Nephron (organoid): ENCODE measurements around the gene CDH5.

Source experiments
- H3K27ac Mint-ChIP-seq, 3 experiments: 2 replicates each; pipeline ENCODE4 v1.8.0; 2020; ENCODE audit warnings: mixed read lengths in 3 of 3, mild to moderate bottlenecking in 2 of 3, moderate library complexity in 1 of 3
- H3K27me3 Mint-ChIP-seq: 2 replicates; pipeline ENCODE4 v1.8.0; 2021; ENCODE audit warnings: low read depth, mild to moderate bottlenecking, moderate library complexity, mixed read lengths
- H3K36me3 Mint-ChIP-seq: 2 replicates; pipeline ENCODE4 v1.8.0; 2020; ENCODE audit warnings: low read depth, mixed read lengths
- H3K4me1 Mint-ChIP-seq: 2 replicates; pipeline ENCODE4 v1.8.0; 2020; ENCODE audit warnings: mixed read lengths
- H3K4me3 Mint-ChIP-seq, 3 experiments: 2 replicates each; pipeline ENCODE4 v1.8.0; 2020; ENCODE audit warnings: mild to moderate bottlenecking in 3 of 3, mixed read lengths in 3 of 3, moderate library complexity in 2 of 3
- H3K9me3 Mint-ChIP-seq: 2 replicates; pipeline ENCODE4 v1.8.0; 2020; ENCODE audit warnings: mixed read lengths
- CTCF ChIP-seq, 3 experiments: fragments of 200-600 bp; sonication (generic); IDR thresholded peaks; one replicate each; pipeline ENCODE4 v1.5.0; 2021; ENCODE audit warnings: antibody characterized with exemption in 3 of 3; ENCODE audit not compliant: unreplicated experiment in 3 of 3

CDH5 gene

GRCh38 chr16:66403531-66404145 lies 37.1 kb downstream of the CDH5 start:
- Mint-ChIP-seq H3K4me3 (no peak overlapping the region), H3K27ac (no peak overlapping the region), H3K27me3 (peaks cover 32% of the 10 kb centered on the region), H3K9me3 (peaks cover 3% of the 10 kb centered on the region), H3K4me1 (peaks cover 21% of the 10 kb centered on the region), H3K36me3 (no peaks in the 10 kb centered on the region)
- TF ChIP-seq CTCF (IDR thresholded peaks at IDR 0.05; ENCODE audit: unreplicated experiment in 3 of 3): no peak

- Mint-ChIP-seq H3K9me3 (peaks cover 3% of the 10 kb centered on the region), H3K4me3 (peak overlapping the region in 2 of 3 experiments; percentile 24 to 39), H3K27ac (no peak overlapping the region), H3K36me3 (no peaks in the 10 kb centered on the region), H3K4me1 (peaks cover 23% of the 10 kb centered on the region), H3K27me3 (peaks cover 32% of the 10 kb centered on the region)
- TF ChIP-seq CTCF (IDR thresholded peaks at IDR 0.05; ENCODE audit: unreplicated experiment in 3 of 3): no peak
Observed at GRCh38 chr16:66405057-66405783, 38.7 kb downstream of the CDH5 start.

- H3K36me3 Mint-ChIP-seq: no peaks in the 10 kb centered on the region
- peak overlapping the region; percentile 86 to 90 (median 87) for H3K4me3 Mint-ChIP-seq
- TF ChIP-seq CTCF (IDR thresholded peaks at IDR 0.05; ENCODE audit: unreplicated experiment in 3 of 3): peak; percentile 84 to 90 (median 89)
- H3K27me3 Mint-ChIP-seq: peaks cover 32% of the 10 kb centered on the region
- H3K27ac Mint-ChIP-seq: peak overlapping the region in 1 of 3 experiments; percentile 60
- peaks cover 17% of the 10 kb centered on the region for H3K4me1 Mint-ChIP-seq
- H3K9me3 Mint-ChIP-seq: peaks cover 3% of the 10 kb centered on the region
Observed at GRCh38 chr16:66406534-66407221, 40.2 kb downstream of the CDH5 start.

- Mint-ChIP-seq H3K4me1 (peaks cover 17% of the 10 kb centered on the region), H3K9me3 (peaks cover 7% of the 10 kb centered on the region), H3K27me3 (peaks cover 32% of the 10 kb centered on the region), H3K36me3 (no peaks in the 10 kb centered on the region), H3K27ac (peak overlapping the region; percentile 71 to 90 (median 81)), H3K4me3 (peak overlapping the region; percentile 42 to 62 (median 50))
- TF ChIP-seq CTCF (IDR thresholded peaks at IDR 0.05; ENCODE audit: unreplicated experiment in 3 of 3): no peak
Observed at GRCh38 chr16:66408163-66409048, 41.9 kb downstream of the CDH5 start.

- H3K27me3 Mint-ChIP-seq: peaks cover 26% of the 10 kb centered on the region
- no peak overlapping the region for H3K4me3 Mint-ChIP-seq
- H3K27ac Mint-ChIP-seq: no peak overlapping the region
- peaks cover 17% of the 10 kb centered on the region for H3K4me1 Mint-ChIP-seq
- H3K36me3 Mint-ChIP-seq: no peaks in the 10 kb centered on the region
- no peak for TF ChIP-seq CTCF (IDR thresholded peaks at IDR 0.05; ENCODE audit: unreplicated experiment in 3 of 3)
- H3K9me3 Mint-ChIP-seq: peaks cover 11% of the 10 kb centered on the region
Observed at GRCh38 chr16:66409156-66409555, 42.7 kb downstream of the CDH5 start.
